Measurements from ENCODE around the gene SOX6.

Gene SOX6

GRCh38 chr11:16402654-16403447, 46.5 kb upstream of the SOX6 start:
- TF ChIP-seq TAF1 (IDR thresholded peaks at IDR 0.05; ENCODE audit: borderline replicate concordance, insufficient read depth, low read length) (no peak), SIN3A (IDR thresholded peaks at IDR 0.05; ENCODE audit: borderline replicate concordance, insufficient read depth, low read length) (no peak), FOXP2 (optimal IDR thresholded peaks at IDR 0.05; ENCODE audit: borderline replicate concordance, extremely low read depth, extremely low read length, insufficient read depth) (no peak)

GRCh38 chr11:16397390-16397789, 41.0 kb upstream of the SOX6 start:
- TF ChIP-seq POLR2AphosphoS5 (IDR thresholded peaks at IDR 0.05; ENCODE audit: low read depth, low read length) (no peak), TAF1 (IDR thresholded peaks at IDR 0.05; ENCODE audit: borderline replicate concordance, insufficient read depth, low read length) (no peak), SIN3A (IDR thresholded peaks at IDR 0.05; ENCODE audit: borderline replicate concordance, insufficient read depth, low read length) (no peak), FOXP2 (optimal IDR thresholded peaks at IDR 0.05; ENCODE audit: borderline replicate concordance, extremely low read depth, extremely low read length, insufficient read depth) (no peak)
- TF ChIP-seq, protein P1, sequence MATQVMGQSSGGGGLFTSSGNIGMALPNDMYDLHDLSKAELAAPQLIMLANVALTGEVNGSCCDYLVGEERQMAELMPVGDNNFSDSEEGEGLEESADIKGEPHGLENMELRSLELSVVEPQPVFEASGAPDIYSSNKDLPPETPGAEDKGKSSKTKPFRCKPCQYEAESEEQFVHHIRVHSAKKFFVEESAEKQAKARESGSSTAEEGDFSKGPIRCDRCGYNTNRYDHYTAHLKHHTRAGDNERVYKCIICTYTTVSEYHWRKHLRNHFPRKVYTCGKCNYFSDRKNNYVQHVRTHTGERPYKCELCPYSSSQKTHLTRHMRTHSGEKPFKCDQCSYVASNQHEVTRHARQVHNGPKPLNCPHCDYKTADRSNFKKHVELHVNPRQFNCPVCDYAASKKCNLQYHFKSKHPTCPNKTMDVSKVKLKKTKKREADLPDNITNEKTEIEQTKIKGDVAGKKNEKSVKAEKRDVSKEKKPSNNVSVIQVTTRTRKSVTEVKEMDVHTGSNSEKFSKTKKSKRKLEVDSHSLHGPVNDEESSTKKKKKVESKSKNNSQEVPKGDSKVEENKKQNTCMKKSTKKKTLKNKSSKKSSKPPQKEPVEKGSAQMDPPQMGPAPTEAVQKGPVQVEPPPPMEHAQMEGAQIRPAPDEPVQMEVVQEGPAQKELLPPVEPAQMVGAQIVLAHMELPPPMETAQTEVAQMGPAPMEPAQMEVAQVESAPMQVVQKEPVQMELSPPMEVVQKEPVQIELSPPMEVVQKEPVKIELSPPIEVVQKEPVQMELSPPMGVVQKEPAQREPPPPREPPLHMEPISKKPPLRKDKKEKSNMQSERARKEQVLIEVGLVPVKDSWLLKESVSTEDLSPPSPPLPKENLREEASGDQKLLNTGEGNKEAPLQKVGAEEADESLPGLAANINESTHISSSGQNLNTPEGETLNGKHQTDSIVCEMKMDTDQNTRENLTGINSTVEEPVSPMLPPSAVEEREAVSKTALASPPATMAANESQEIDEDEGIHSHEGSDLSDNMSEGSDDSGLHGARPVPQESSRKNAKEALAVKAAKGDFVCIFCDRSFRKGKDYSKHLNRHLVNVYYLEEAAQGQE (IDR thresholded peaks at IDR 0.05; ENCODE audit: insufficient read depth in 1 of 2, low read depth in 2 of 2, low read length in 2 of 2): no peak

DNA sequence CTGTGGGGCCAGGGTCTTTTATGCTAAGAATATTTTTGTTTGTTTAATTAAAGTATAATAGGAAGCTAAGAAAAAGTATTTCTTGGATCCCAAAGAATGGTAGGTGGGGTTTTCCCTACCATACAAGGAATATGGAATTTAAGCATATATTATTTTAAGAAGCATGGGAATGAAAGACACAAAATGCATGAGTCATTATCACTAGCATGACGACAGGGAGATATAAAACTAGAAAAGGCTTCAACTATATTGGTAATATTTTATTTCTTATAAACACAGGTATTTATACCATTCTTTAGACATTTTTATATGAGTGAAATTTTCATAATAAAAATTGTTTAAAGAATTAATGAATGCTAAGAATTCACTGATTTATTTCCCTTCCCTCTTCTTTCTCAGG, 39.3 kb upstream of the SOX6 start:
- TF ChIP-seq, protein P1 (IDR thresholded peaks at IDR 0.05; ENCODE audit: insufficient read depth in 1 of 2, low read depth in 2 of 2, low read length in 2 of 2): no peak
- TF ChIP-seq POLR2AphosphoS5 (IDR thresholded peaks at IDR 0.05; ENCODE audit: low read depth, low read length) (no peak), TAF1 (IDR thresholded peaks at IDR 0.05; ENCODE audit: borderline replicate concordance, insufficient read depth, low read length) (no peak), SIN3A (IDR thresholded peaks at IDR 0.05; ENCODE audit: borderline replicate concordance, insufficient read depth, low read length) (no peak), FOXP2 (optimal IDR thresholded peaks at IDR 0.05; ENCODE audit: borderline replicate concordance, extremely low read depth, extremely low read length, insufficient read depth) (no peak)

DNA sequence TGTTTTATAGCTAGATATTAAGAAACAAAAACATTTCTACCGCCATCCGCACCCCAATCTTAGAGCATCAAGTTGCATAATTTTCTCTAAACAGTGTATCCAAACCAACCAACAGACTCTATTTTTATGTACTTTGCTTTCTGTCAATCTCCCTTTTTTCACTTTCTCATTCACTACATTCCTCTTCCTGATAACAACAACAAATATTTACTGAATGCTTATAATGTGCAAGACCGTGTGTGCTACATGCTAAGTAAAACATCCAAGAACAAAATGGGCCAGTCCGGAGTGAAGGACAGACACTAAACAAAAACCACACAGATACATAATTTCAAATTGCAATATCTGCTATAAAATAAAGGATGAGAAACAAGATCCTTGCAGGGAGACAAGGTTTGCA, 38.6 kb upstream of the SOX6 start:
- no peak for TF ChIP-seq TAF1 (IDR thresholded peaks at IDR 0.05; ENCODE audit: borderline replicate concordance, insufficient read depth, low read length)
- TF ChIP-seq SIN3A (IDR thresholded peaks at IDR 0.05; ENCODE audit: borderline replicate concordance, insufficient read depth, low read length): no peak
- TF ChIP-seq, protein P1 (IDR thresholded peaks at IDR 0.05; ENCODE audit: insufficient read depth in 1 of 2, low read depth in 2 of 2, low read length in 2 of 2): no peak
- no peak for TF ChIP-seq FOXP2 (optimal IDR thresholded peaks at IDR 0.05; ENCODE audit: borderline replicate concordance, extremely low read depth, extremely low read length, insufficient read depth)
- TF ChIP-seq POLR2AphosphoS5 (IDR thresholded peaks at IDR 0.05; ENCODE audit: low read depth, low read length): no peak

- TF ChIP-seq, protein P1 (IDR thresholded peaks at IDR 0.05; ENCODE audit: insufficient read depth in 1 of 2, low read depth in 2 of 2, low read length in 2 of 2): no peak
- no peak for TF ChIP-seq FOXP2 (optimal IDR thresholded peaks at IDR 0.05; ENCODE audit: borderline replicate concordance, extremely low read depth, extremely low read length, insufficient read depth)
- no peak for TF ChIP-seq POLR2AphosphoS5 (IDR thresholded peaks at IDR 0.05; ENCODE audit: low read depth, low read length)
- no peak for TF ChIP-seq TAF1 (IDR thresholded peaks at IDR 0.05; ENCODE audit: borderline replicate concordance, insufficient read depth, low read length)
- no peak for TF ChIP-seq SIN3A (IDR thresholded peaks at IDR 0.05; ENCODE audit: borderline replicate concordance, insufficient read depth, low read length)
These were observed 37.0 kb upstream of the SOX6 start for GRCh38 chr11:16393340-16393739.
